HCT116 (cell line): ENCODE results near the gene MTFR2. TPM values are rescaled to one million over a fixed set of nuclear protein-coding genes. Genes with fewer than 3 reads are reported as not detected.
A peak's percentile ranks its signal among the peaks of the same experiment; 100 is the strongest.

Experiments
- ATAC-seq: fragments of 200-7000 bp; cut with Tn5 transposase; 2 replicates; pipeline ENCODE4 v1.9.1; 2020; ENCODE audit warnings: mild to moderate bottlenecking, moderate library complexity
- BruUV-seq: library from RNA; stranded (reverse); fragments of 400-500 nt; replicated peaks from 2 replicates; lab custom pipeline; 2021; lab: Mats Ljungman, UMichigan
- CTCF ChIA-PET: fragments of 300-600 bp; sonication (Branson Sonifier 250); formaldehyde crosslinking; loops from one replicate; lab custom pipeline; 2021; ENCODE audit warnings: antibody characterized with exemption; lab: Charles Lee
- POLR2A ChIA-PET: fragments of 300-600, 350-600 bp; sonication (Branson Sonifier 250); formaldehyde crosslinking; loops from one replicate; lab custom pipeline; 2021; ENCODE audit warnings: antibody characterized with exemption; lab: Charles Lee
- RAD21 ChIA-PET, 2 experiments: fragments of 300-600 bp; sonication (Branson Sonifier 250); formaldehyde crosslinking; loops; one replicate each; lab custom pipeline; 2023; ENCODE audit warnings: low total read pairs in 2 of 2; ENCODE audit not compliant: uncharacterized antibody in 2 of 2, unreplicated experiment in 2 of 2, low non-redundant PET in 1 of 2; lab: Charles Lee
- DNase-seq: peaks from one replicate; pipeline ENCODE4 v3.0.0-alpha.2; 2010; ENCODE audit warnings: low read depth, low spot score
- H2AFZ ChIP-seq: fragments of 200-600 bp; shearing (Covaris generic), sonication (generic); 2 replicates; pipeline ENCODE4 v1.6.1; 2017; ENCODE audit warnings: low read depth, mixed run types, mixed read lengths, antibody characterized with exemption, low read length; ENCODE audit not compliant: poor library complexity, severe bottlenecking
- H3K27ac ChIP-seq: 2 replicates; pipeline ENCODE4 v1.5.1; 2012; ENCODE audit warnings: low read depth, low read length
- H3K27me3 ChIP-seq: fragments of 200-600 bp; sonication (generic); 2 replicates; pipeline ENCODE4 v1.6.1; 2016; ENCODE audit warnings: mixed run types, low read length, mixed read lengths; ENCODE audit not compliant: insufficient read depth
- H3K36me3 ChIP-seq, 2 experiments: fragments of 200-500 bp in 1 of 2; fragments of 200-600 bp in 1 of 2; sonication (Bioruptor generic) in 1 of 2; sonication (generic) in 1 of 2; 2 replicates each; pipeline versions ENCODE4 v1.5.1 to v1.6.1; 2014 to 2016; ENCODE audit warnings: low read length in 2 of 2, inconsistent platforms in 1 of 2, mixed read lengths in 1 of 2, mixed run types in 1 of 2; ENCODE audit not compliant: insufficient read depth in 2 of 2, control insufficient read depth in 1 of 2
- H3K4me1 ChIP-seq, 2 experiments: fragments of 200-600 bp in 1 of 2; sonication (generic) in 1 of 2; 2 replicates each; pipeline versions ENCODE4 v1.5.1 to v1.6.1; 2012 to 2017; ENCODE audit warnings: low read length in 2 of 2, inconsistent platforms in 1 of 2, mild to moderate bottlenecking in 1 of 2, mixed read lengths in 1 of 2, mixed run types in 1 of 2, moderate library complexity in 1 of 2; ENCODE audit not compliant: insufficient read depth in 2 of 2, control insufficient read depth in 1 of 2
- H3K4me2 ChIP-seq: fragments of 200-600 bp; sonication (generic); 2 replicates; pipeline ENCODE4 v1.6.1; 2017; ENCODE audit warnings: mixed run types, low read length, mixed read lengths
- H3K4me3 ChIP-seq, 2 experiments: fragments of 200-600 bp in 1 of 2; sonication (generic) in 1 of 2; replicated peaks in 1 of 2; 2 replicates each; pipeline ENCODE4 v1.5.1; 2011 to 2016; ENCODE audit warnings: low read length in 2 of 2, control low read depth in 1 of 2, low read depth in 1 of 2, mild to moderate bottlenecking in 1 of 2, mixed read lengths in 1 of 2, mixed run types in 1 of 2
- H3K79me2 ChIP-seq: fragments of 200-600 bp; sonication (generic); 2 replicates; pipeline ENCODE4 v1.6.1; 2017; ENCODE audit warnings: mild to moderate bottlenecking, mixed run types, low read length, moderate library complexity, mixed read lengths; ENCODE audit not compliant: insufficient read depth
- H3K9ac ChIP-seq: fragments of 200-600 bp; sonication (generic); 2 replicates; pipeline ENCODE4 v1.6.1; 2016; ENCODE audit warnings: low read length, mixed read lengths
- H3K9me2 ChIP-seq: fragments of 200-600 bp; sonication (generic), shearing (Covaris generic); 2 replicates; pipeline ENCODE4 v1.6.1; 2017; ENCODE audit warnings: mixed run types, mild to moderate bottlenecking, moderate library complexity; ENCODE audit not compliant: insufficient read depth
- H3K9me3 ChIP-seq, 2 experiments: fragments of 200-500 bp in 1 of 2; fragments of 200-600 bp in 1 of 2; sonication (Bioruptor generic) in 1 of 2; sonication (generic) in 1 of 2; 2 replicates each; pipeline ENCODE4 v1.6.1; 2014 to 2017; ENCODE audit warnings: low read length in 2 of 2, mixed read lengths in 2 of 2, inconsistent platforms in 1 of 2, low read depth in 1 of 2, mild to moderate bottlenecking in 1 of 2, mixed run types in 1 of 2, moderate library complexity in 1 of 2; ENCODE audit not compliant: control insufficient read depth in 1 of 2, insufficient read depth in 1 of 2
- H4K20me1 ChIP-seq: fragments of 200-600 bp; sonication (generic), shearing (Covaris generic); 2 replicates; pipeline ENCODE4 v1.6.1; 2017; ENCODE audit warnings: mixed run types, mild to moderate bottlenecking, moderate library complexity; ENCODE audit not compliant: insufficient read depth
- FOSL1 ChIP-seq: IDR thresholded peaks from 2 replicates; pipeline ENCODE4 v1.6.1; 2012; ENCODE audit warnings: low read depth
- POLR2AphosphoS5 ChIP-seq: IDR thresholded peaks from 2 replicates; pipeline ENCODE4 v1.6.1; 2011; ENCODE audit warnings: mild to moderate bottlenecking, low read depth, low read length, moderate library complexity
- RAD21 ChIP-seq: IDR thresholded peaks from 2 replicates; pipeline ENCODE4 v1.6.1; 2012; ENCODE audit warnings: low read depth, mild to moderate bottlenecking
- SRF ChIP-seq: IDR thresholded peaks from 2 replicates; pipeline ENCODE4 v1.6.1; 2012; ENCODE audit warnings: low read depth
- intact Hi-C: fragments of 100-400 bp; cut with micrococcal nuclease; formaldehyde crosslinking; loops from 2 replicates; pipeline ENCODE4 v1.10.0; 2022
- total RNA-seq: library from RNA; stranded (reverse); gene quantifications from one replicate; pipeline ENCODE4 v1.2.1, GENCODE V29; 2021; ENCODE audit not compliant: unreplicated experiment
- TF ChIP-seq, protein P1 (sequence below): IDR thresholded peaks from 2 replicates; pipeline ENCODE4 v1.6.1; 2012; ENCODE audit warnings: low read depth

The MTFR2 gene
- total RNA-seq, 1 experiment from 2014 or later = 13.2 TPM

GRCh38 chr6:136226674-136227377, 23.3 kb downstream of the MTFR2 start:
- Histone ChIP-seq H3K4me1 (peaks cover 0 to 7% of the 10 kb centered on the region in 2 experiments; a peak in 1 of 4 replicates), H3K79me2 (no peaks in the 10 kb centered on the region), H3K9me2 (no peaks in the 10 kb centered on the region), H3K4me2 (peak overlapping the region; percentile 58), H3K27ac (no peak overlapping the region), H3K9me3 (no peaks in the 10 kb centered on the region), H3K27me3 (no peaks in the 10 kb centered on the region), H3K36me3 (no peaks in the 10 kb centered on the region; a peak in 1 of 4 replicates), H3K4me3 (no peak overlapping the region), H2AFZ (peak overlapping the region; percentile 94), H3K9ac (no peak overlapping the region), H4K20me1 (no peaks in the 10 kb centered on the region)
- peak; percentile 46 for ATAC-seq
- RAD21 ChIA-PET = interaction anchor here in 1 of 2 experiments (1.0 kb wide), 1 partner anchor 317 kb away, joined by 3 read pairs; no protein-coding TSS in a partner anchor
- TF ChIP-seq SRF (no peak), RAD21 (no peak), POLR2AphosphoS5 (no peak), FOSL1 (no peak)
- TF ChIP-seq, protein P1, sequence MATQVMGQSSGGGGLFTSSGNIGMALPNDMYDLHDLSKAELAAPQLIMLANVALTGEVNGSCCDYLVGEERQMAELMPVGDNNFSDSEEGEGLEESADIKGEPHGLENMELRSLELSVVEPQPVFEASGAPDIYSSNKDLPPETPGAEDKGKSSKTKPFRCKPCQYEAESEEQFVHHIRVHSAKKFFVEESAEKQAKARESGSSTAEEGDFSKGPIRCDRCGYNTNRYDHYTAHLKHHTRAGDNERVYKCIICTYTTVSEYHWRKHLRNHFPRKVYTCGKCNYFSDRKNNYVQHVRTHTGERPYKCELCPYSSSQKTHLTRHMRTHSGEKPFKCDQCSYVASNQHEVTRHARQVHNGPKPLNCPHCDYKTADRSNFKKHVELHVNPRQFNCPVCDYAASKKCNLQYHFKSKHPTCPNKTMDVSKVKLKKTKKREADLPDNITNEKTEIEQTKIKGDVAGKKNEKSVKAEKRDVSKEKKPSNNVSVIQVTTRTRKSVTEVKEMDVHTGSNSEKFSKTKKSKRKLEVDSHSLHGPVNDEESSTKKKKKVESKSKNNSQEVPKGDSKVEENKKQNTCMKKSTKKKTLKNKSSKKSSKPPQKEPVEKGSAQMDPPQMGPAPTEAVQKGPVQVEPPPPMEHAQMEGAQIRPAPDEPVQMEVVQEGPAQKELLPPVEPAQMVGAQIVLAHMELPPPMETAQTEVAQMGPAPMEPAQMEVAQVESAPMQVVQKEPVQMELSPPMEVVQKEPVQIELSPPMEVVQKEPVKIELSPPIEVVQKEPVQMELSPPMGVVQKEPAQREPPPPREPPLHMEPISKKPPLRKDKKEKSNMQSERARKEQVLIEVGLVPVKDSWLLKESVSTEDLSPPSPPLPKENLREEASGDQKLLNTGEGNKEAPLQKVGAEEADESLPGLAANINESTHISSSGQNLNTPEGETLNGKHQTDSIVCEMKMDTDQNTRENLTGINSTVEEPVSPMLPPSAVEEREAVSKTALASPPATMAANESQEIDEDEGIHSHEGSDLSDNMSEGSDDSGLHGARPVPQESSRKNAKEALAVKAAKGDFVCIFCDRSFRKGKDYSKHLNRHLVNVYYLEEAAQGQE = no peak
- intact Hi-C loops = loop anchor here (1.0 to 10.0 kb wide), 7 partner anchors 195 to 776 kb away; no protein-coding TSS in a partner anchor
- no peak for DNase-seq
- no TSS peak for BruUV-seq
- CTCF ChIA-PET = interaction anchor here (0.9 to 1.5 kb wide), 15 partner anchors 91 to 776 kb away, joined by 3 to 21 read pairs (median 4); no protein-coding TSS in a partner anchor
- POLR2A ChIA-PET = no interaction called here
